Measurements from ENCODE around the gene EYA3. TPM values are rescaled to one million over a fixed set of nuclear protein-coding genes. Genes with fewer than 3 reads are reported as not detected.

The EYA3 gene
- polyA plus RNA-seq, 6 donors from 2014 or later, result 5.2 to 26.3 (median 7.6) TPM

Other genes starting within 250 kb of the EYA3 start
- 10 to 100 TPM in 2 of 6 donors, 1 to 10 TPM in 4; 5.7 to 14.1 (median 9.5) TPM for gene THEMIS2, start 216.1 kb downstream of the EYA3 start, polyA plus RNA-seq (ENCODE audit: low read depth in 6 of 6)
- gene RPA2, start 174.0 kb downstream of the EYA3 start, polyA plus RNA-seq (ENCODE audit: low read depth in 6 of 6), result 100 to 1,000 TPM; 128 to 275 (median 191) TPM
- gene SMPDL3B, start 153.6 kb downstream of the EYA3 start, polyA plus RNA-seq (ENCODE audit: low read depth in 6 of 6), result not detected
- gene XKR8, start 128.6 kb downstream of the EYA3 start, polyA plus RNA-seq (ENCODE audit: low read depth in 6 of 6), result 1 to 10 TPM; 5.0 to 9.7 (median 8.3) TPM
- 1 to 10 TPM; 2.2 to 6.9 (median 5.1) TPM for gene PTAFR, start 88.1 kb upstream of the EYA3 start, polyA plus RNA-seq (ENCODE audit: low read depth in 6 of 6)
- gene DNAJC8, start 144.4 kb upstream of the EYA3 start, polyA plus RNA-seq (ENCODE audit: low read depth in 6 of 6), result 100 to 1,000 TPM; 145 to 193 (median 151) TPM
- gene ATP5IF1, start 147.5 kb upstream of the EYA3 start, polyA plus RNA-seq (ENCODE audit: low read depth in 6 of 6), result 100 to 1,000 TPM; 369 to 762 (median 520) TPM
- gene SESN2, start 170.9 kb upstream of the EYA3 start, polyA plus RNA-seq (ENCODE audit: low read depth in 6 of 6), result 1 to 10 TPM; 1.6 to 4.5 (median 3.2) TPM
- gene MED18, start 240.4 kb upstream of the EYA3 start, polyA plus RNA-seq (ENCODE audit: low read depth in 6 of 6), result 10 to 100 TPM in 1 of 6 donors, 1 to 10 TPM in 4, not detected in 1; 4.5 to 16.6 (median 6.7) TPM

Data from naive B cell (primary cell).